ENCODE results near the gene SFSWAP.
"Not testable (repeated sequence)": the region's sequence is repeated elsewhere in the genome, so short reads cannot be mapped to it uniquely, and the experiment has no call there.

Gene SFSWAP

DNA sequence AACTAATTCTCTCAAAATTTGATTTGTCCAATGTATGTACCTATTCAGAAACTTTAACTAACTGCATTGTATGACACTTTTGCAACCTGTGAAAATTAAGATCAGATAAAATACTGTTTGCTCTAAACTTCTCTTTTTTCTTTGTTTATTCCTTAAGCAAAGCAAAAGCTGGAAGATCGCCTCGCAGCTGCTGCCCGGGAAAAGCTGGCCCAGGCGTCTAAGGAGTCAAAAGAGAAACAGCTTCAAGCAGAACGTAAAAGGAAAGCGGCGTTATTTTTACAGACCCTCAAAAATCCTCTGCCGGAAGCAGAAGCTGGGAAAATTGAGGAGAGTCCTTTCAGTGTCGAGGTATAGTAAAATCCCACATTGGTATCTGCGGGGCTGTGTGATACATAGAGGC, 55.1 kb downstream of the SFSWAP start:
- DNase-seq, result no peak

DNA sequence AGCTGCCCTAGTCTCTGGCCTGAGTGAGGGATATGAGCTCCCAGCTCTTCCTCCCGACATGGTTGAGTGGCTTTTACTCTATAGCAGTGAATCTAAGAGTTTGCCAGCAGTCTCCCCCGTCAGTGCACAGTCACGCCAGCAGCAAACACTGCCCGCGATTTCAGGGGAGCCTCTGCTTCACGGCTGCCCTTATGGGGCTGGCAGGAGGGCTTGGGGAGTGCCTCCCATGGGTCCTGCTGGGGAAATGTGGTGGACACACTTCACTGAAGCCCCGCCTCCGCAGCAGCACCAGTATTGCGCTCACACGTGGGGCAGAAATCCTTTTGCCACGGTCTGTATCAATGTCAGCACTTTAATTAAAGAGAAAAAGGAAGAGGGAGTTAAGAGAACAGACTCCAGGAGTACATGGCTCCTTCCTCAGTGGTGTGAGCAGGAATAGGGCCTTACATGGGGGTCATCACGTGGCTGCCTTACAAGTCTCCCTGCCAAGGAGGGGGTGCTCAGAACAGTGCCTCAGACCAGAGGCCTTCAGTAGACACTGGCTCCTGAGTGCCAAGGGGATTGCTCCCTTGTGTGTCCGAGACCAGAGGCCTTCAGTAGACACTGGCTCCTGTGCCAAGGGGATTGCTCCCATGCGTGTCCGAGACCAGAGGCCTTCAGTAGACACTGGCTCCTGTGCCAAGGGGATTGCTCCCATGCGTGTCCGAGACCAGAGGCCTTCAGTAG, 55.7 kb downstream of the SFSWAP start:
- no peak for DNase-seq

DNA sequence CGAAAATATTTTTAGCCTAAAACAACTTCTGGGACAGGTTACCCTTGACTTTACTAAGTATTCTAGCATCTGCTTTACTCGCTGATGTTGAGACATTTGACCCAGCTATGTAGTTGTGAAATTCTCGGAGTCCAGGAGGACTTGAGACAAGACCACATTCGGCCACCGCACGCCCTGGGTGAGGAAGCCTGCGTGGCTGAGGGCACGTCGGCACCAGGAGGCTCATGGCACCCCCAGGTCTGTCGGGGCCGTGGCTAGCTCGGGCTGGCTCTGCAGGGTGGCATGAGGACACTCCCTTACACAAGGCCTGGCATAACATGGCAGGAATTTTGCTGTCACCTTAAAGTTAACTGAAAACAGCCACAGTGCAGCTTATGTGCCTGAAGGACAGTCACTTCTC, 59.2 kb downstream of the SFSWAP start:
- DNase-seq, result no peak

DNA sequence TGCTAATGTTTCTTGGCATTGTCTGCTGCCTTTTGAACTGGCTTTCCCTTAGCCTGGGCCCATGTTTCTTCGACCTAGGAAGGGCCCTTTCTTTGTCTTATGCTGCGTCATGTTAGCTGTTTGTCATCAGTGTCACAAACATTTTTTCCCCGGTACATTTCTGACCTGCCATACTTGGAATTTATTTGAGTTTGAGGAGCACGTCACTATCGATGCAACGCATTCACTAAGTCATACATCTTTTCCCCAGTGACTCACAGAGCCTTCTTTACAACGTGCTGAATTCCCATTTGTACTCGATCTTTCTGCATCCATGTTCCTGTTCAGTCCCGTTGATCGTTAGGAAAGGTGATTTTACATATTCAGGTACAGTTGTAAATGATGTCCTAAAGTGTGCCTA, 61.1 kb downstream of the SFSWAP start:
- DNase-seq, result no peak

DNA sequence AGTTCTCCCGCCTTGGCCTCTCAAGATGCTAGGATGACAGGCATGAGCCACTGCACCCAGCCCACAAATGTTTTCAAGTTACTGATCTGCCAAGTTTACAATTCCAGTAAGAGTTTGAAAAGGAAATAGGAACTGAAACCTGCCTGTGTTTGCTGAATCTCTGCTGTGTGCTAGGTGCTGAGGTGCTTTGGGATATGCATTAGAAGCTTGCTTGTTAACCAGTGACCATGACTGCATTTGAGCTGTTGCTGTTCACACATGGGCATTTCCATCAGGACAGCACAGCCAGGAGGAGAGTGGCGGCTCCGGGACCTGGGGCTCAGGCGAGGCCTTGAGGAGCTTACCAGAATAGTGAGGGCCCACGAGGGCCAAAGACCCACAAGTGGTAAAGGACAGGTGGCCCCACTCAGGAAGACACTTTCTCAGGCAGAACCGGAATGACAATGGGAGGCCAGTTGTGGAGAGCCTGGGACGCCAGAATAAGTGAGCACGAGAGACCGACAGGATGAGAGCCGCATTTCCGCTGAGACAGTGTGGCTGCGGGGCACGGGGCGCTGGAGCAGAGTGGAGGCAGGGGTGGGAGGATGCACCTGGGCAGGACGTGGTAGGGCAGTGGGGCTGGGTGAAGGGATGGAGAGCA, 62.8 kb downstream of the SFSWAP start:
- no peak for DNase-seq

DNA sequence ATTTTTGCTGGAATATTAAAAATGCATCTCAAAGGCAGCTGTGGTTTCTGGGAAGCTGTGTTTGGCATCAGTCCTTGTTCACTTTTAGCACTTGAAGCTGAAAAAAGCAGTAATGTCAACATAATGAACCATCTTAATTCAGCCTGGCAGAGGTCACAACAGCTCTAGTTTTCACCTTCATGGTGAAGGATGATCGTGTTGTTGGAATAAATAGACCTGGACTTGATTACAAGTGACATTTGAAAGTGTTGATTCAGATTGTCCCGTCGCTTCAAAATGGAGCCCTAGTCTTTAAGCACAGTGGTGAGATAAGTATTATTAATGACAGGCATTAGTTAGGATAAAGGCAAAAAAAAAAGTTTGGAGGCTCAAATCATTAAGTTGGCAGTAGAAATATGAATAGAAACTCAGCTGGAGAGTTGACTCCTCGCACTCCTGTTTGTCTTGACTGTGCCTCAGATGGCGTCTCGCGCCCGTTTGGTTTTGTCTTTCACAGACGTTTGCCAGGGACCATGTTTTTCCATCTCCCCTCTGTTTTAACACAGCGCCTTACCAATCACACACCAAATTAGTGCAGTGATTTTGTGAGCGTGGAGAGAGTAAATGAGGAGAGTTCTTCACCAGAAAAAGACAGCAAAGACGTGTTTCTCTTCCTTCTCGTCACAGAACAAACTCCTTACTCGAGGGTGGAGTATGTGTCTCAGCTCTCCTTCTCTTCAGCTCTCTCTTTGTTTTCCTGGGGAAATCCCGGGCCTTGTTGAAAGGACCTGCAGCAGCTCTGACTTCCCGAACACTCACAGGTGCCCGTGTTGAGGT, 63.9 kb downstream of the SFSWAP start:
- no peak for DNase-seq

DNA sequence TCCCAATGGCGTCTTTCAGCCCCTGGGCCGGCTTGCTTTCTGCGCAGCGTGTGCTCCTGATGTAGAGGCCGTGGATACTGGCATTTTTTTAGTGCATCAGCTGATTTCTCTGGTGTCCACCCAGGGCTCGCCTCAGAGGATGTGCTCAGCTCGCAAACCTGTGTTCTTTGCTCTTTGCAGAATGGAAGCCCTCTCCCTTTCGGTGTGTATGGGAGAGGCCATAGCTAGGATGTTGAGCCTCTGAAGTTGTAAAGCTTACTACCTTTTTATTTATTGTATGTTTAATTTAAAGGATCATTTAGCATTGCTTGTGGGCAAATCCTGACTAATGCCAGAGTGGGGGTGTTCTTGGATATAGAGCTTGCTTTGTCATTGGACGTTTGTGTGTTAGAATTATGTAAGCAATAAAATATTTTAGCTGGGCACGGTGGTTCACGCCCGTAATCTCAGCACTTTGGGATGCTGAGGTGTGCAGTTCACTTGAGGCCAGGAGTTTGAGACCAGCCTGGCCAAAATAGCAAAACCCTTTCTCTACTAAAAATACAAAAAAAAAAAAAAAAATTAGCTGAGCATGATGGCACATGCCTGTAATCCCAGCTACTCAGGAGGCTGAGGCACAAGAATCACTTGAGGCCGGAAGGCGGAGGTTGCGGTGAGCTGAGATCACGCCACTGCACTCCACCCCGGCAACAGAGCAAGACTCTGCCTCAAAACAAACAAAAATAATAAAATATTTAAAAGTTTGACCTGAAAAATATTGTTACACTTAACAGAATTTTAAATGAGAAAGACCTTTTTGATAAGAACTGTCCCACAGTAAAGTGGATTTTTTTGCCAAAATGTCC, 64.7 kb downstream of the SFSWAP start:
- no peak for DNase-seq

DNA sequence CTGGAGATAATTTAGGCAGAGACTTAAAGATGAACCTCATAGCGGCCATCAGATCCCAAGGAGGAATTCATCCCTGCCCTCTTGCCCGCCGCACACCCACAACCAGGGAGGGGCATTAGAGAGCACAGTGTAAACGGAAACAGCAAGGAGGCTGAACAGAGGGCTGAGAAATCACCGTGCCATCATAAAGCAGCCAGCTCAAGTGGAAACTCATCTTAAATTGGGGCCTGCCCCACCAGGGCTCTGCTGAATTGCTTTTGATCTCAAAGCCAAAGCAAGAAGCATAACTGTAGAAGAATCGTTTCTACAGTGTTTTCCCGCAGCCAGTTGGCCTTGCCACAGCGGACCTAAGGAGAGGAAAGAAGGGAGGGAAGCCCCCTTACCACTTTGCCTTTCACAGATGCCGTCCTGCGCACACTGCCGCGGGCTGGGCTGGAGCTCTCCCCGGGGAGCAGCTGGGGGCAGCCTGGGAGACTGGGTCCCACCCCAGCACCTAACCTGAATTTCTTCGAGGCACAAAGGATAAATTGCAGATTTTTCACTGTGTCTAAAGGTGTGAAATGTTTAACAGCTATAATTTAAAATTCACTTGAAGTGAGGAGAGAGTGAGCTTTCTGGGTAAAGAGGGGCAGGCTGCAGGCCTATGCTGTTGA, 65.5 kb downstream of the SFSWAP start:
- DNase-seq, result no peak

DNA sequence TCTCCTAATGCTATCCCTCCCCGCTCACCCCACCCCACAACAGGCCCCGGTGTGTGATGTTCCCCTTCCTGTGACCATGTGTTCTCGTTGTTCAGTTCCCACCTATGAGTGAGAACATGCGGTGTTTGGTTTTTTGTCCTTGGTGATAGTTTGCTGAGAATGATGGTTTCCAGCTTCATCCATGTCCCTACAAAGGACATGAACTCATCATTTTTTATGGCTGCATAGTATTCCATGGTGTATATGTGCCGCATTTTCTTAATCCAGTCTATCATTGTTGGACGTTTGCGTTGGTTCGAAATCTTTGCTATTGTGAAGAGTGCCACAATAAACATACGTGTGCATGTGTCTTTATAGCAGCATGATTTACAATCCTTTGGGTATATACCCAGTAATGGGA, 66.4 kb downstream of the SFSWAP start:
- not testable (repeated sequence) for DNase-seq

DNA sequence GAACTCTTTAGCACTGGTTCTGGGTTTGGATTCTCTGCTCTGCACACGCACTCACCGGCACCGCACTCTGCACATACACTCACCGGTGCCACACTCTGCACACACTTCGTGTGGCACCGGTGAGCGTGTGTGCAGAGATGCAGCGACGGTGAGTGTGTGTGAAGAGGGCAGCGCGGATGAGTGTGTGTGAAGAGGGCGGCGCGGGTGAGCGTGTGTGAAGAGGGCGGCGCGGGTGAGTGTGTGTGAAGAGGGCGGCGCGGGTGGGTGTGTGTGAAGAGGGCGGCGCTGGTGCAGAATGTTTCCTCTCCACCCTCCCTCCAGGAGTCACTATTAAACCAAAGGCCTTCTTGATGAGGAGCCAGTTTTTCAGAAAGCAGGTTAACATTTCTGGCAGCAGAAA, 68.1 kb downstream of the SFSWAP start:
- DNase-seq, result no peak

DNA sequence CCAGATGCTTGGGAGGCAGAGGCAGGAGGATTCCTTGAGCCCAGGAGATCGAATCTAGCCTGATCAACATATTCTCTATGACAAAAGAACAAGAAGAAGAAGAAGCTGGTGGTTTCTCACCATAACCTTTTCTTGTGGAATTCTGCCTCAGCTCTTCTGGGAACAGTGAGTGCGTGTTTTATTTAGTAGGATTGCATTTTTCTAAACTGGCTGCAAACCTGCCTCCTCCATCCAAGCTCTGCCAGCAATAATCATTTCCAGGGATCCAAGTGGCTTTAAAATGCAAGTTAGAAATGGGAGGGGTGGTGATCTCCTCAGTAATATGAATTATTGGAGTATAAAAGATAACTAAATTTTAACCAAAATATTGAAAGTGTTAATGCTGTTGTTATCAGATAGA, 71.2 kb downstream of the SFSWAP start:
- no peak for DNase-seq

DNA sequence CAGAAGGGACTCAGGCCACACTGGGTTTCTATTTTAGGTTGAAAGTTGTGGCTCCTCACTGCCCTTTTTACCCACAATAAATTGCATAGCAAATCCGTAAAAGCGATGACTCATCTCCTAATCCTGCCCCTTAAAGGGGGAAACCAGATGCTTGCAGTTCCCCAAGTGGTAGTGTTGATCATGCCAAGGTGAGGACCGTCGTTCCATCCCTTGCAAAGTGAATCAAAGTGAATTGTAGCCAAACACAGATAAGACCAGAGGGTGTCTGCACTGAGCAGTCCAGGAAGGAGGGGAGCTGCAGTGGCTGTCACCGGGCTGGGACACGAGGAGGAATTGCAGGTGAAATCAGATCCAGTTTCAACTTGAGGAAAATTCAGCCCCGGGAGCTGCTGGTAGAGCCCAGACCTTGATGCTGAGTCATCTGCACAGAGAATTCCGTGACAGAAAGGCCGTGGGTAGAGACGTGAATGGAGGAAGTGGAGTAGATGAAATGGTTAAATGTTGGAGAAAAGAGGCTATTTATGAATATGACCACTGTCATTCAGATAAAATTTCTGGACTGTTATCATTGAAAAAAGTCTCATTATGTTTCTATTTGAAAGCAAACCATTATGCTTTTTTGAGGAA, 73.1 kb downstream of the SFSWAP start:
- DNase-seq, result no peak

DNA sequence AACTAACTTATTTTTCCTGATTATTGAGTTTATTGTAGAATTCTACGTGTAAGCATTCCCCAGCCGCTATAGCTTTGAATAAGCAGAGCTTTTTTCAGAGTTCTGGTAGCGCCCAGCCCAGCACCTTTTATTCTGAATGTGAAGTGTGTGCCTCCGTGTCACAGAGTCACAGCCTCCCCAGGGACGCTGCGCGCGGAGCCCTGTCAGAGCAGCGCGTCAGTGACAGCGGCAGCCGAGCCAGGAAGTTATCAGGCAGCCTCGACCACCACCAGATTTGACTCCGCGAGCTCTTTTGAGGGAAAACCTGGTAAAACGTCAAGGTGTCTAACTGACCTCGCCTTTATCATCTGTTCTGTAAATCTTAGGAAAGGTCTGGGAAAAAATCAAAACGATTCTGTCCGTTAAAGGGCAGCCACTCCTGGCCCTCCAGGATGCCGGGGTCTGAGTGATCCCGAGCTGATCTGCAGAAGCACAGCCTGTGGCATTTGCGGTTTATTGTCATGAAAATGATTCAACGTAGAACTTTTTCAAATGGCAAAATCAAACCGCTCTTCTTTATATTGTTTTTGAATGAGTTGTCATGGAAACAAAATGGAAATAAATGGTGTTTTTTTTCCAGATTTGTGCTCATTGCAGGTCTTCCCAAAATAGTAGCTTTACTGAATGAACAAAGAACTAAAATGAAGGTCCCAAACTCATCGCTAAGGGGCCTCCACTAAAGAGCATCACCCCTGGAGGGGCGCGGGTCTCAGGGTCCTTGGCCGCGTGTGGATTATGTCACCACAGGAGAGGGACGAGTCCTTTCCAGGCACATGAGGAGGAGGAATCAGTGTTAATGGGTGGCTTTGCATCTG, 74.2 kb downstream of the SFSWAP start:
- DNase-seq, result no peak

DNA sequence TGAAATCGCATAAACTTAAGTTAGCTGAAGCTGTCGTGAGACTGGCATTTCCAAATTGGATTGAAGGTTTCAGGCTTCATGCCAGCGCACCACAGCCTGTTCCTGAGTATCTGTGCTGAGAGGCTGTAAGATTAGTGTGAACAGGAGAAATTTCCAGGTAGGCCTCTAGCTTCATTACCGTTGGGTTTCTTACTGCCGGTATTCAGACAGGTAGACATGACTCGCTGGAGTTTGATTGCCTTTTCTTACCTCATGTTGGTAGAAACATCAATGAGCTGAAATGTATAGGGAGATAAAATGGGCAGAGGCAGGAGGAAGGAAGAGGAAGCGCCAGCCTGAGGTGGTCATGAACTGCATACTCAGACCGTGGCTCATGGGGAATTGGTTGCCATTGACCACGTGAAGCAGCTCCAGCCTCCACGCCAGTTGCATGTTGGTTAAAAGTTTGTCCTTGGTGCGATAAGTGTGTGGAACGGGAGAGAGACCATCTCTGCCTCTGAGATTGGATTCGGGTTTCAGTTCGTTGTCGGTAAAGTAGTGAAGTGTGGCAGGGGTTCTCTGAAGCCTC, 75.0 kb downstream of the SFSWAP start:
- DNase-seq, result no peak

DNA sequence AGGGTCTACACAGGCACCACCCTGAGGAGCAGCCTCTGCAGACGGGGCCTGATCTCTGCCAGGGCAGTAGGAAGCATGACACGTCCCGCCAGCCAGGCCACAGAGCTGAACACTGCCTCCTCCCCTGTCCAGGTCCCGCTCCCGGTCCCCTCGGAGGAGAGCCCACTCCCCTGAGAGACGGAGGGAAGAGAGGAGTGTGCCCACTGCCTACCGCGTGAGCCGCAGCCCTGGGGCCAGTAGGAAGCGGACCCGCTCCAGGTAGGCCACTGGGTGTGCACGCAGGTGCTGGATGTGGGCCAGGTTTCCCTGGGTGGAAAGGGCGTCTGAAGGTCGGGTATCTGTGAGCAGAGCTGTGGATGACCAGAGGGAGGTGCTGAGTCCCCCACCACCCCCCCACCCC, 75.4 kb downstream of the SFSWAP start:
- DNase-seq, result no peak

DNA sequence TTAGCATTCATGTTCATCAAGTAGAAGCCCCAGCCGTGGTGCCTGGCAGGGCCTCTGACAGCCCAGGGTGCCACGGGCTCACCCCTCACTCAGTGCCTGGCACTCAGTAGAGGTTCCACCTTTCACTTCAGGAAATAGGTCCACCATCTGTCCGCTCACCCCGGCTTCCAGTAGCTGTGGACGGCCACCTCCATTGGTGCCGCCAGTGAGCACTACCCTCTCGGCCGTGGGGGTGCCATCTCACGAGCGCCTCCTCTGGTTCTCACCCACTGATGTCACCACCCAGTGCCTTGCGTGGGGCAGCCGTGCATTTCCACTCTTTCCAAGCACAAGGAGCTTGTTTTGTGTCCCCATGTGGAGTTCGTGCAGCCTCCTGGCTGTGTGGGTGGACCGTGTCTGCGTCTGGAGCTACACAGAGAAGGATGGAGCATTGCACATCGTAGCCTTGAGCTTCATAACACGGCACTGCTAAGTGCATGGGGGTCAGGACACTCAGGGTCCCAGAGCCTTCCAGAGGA, 76.3 kb downstream of the SFSWAP start:
- no peak for DNase-seq

DNA sequence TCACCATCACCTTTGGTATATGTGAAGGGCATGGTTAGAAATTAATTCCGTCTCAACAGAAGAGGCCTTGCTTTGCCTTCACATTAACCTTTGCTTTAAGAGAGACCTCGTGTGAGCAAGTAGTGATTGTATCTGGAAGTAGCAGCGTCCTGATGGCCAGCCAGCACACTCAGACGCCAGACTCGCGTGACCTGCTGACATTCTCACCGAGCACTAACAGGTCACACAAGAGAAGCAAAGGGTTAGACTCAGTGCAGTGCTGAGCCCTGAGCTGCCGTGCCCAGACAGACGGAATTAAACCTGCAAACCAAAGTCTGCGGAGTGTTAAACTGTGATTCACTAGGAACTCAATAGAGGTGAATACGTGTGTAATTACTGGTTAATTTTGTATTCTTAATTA, 77.2 kb downstream of the SFSWAP start:
- DNase-seq, result no peak

DNA sequence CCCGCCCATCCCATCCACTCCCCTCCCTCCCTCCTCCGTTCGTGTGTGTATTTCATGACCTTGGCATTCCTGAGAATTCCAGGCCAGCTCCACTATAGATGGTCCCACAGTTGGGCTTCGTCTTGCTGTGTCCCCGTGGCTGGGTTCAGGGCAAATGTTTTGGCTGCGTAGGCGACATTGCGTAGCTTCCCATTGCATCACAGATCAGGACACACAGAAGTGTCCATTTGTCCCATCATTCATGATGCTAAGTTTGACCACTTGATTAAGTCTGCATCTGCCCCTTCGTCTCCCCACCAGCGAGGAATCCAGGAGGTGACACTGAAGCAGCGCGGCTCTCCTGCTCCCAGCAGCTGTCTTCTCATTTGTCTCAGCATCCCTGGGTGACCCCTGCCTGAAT, 78.7 kb downstream of the SFSWAP start:
- no peak for DNase-seq

DNA sequence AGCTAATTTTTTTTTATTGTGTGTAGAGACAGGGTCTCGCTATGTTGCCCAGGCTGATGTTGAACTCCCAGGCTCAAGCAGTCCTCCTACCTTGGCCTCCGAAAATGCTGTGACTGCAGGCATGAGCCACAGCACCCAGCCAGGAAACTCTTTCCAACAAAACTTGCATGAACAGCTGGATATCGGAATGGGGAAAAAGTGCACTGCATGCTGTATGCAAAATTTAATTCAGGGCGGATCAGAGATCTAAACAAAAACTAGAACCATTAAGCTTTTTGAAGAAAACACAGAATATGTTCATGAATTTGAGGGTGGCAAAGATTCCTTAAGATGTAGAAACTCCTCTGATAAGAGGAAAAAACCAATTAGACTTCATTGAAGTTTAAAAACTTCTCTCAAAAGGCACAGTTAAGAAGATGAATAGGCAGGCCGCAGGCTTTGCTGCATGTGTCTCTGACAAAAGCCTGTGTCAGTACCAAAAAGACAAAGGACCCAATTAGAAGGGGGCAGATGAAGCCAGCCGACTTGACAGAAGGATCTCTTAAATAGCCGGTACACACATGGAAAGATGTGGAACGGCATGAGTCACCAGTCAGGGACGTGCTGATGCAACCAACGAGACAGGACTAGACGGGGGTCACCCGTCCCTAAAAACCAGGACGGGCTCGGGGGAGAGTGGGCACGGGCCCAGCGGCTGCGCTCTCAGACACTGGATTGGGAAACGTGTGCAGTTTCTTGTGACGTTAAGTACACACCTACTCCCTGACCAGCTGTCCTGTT, 82.5 kb downstream of the SFSWAP start:
- no peak for DNase-seq

DNA sequence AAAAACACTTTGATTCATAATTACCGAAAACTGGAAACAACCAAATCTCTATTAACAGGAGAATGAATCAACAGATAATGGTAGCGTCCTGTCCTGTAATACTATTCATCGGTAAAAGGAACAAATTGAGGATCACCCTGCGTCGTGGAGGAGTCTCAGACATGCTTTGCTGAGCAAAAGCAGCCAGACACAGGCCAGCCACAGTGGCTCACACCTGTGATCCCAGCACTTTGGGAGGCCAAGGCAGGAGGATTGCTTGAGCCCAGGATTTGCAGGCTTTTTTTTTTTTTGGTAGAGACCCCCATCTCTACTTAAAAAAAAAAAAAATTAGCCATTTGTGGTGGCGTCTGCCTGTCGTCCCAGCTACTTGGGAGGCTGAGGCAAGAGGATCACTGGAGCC, 83.2 kb downstream of the SFSWAP start:
- no peak for DNase-seq
